Measurements from ENCODE around the gene EFCAB8.

DNA sequence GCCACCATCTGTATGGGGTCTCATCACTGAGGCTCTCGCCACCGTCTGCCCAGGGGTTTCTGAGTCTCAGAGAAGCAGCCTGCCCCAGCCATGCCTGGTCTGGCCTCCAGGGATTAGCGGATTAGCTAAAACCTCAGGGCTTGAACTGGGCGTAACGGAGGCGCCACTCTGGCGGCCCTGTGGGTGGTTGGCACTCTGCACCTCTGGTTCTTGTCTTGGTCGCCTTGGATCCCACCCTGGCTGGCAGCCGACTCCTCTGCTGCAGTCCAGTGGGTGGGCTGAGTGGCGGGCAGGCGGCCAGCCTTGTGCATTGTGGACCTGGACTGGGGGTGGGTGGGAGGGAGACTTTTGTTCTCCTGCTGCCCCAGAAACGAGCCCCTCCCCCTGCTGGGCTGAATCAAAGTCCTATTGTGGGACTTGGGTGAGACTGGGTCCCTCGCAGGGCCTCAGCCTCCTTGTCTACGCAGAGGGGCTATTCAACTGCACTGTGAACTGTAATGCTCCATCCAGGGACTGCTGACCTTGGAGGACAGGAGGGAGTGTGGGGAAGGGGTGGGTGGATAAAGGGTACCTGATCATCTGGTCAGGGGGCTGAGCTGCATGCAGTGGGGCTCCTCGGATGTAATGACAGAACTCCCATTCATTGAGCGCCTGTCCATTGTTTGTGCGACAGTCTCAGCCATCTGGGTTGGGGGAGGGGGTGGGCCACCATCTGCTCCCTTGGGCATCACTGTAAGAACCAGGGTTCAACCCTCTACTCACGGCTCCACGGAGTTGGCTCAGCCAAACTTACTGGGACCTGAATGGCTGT lies 121.6 kb downstream of the EFCAB8 start:
- TF ChIP-seq, protein P1, sequence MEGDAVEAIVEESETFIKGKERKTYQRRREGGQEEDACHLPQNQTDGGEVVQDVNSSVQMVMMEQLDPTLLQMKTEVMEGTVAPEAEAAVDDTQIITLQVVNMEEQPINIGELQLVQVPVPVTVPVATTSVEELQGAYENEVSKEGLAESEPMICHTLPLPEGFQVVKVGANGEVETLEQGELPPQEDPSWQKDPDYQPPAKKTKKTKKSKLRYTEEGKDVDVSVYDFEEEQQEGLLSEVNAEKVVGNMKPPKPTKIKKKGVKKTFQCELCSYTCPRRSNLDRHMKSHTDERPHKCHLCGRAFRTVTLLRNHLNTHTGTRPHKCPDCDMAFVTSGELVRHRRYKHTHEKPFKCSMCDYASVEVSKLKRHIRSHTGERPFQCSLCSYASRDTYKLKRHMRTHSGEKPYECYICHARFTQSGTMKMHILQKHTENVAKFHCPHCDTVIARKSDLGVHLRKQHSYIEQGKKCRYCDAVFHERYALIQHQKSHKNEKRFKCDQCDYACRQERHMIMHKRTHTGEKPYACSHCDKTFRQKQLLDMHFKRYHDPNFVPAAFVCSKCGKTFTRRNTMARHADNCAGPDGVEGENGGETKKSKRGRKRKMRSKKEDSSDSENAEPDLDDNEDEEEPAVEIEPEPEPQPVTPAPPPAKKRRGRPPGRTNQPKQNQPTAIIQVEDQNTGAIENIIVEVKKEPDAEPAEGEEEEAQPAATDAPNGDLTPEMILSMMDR (IDR thresholded peaks at IDR 0.05; ENCODE audit: low read length), result no peak
- TF ChIP-seq EZH2 (optimal IDR thresholded peaks at IDR 0.05; ENCODE audit: low read depth, low read length), result no peak
